ENCODE measurements around the gene MPDZ.

Gene MPDZ

GRCh38 chr9:13318027-13318426, 38.5 kb upstream of the MPDZ start:
- DNase-seq (ENCODE audit: low spot score), result no peak
- Histone ChIP-seq H2BK15ac (ENCODE audit: low read length) (no peak overlapping the region), H2AFZ (ENCODE audit: low read length) (no peak overlapping the region), H4K8ac (ENCODE audit: low read depth, low read length) (no peak overlapping the region), H3K9me3 (replicated peaks in 1 of 2; ENCODE audit: control insufficient read depth in 2 of 2, insufficient read depth in 1 of 2, low read depth in 1 of 2, low read length in 2 of 2) (peaks cover 0 to 4% of the 10 kb centered on the region in 2 donors), H3K4me1 (ENCODE audit: control insufficient read depth in 2 of 2, insufficient read depth in 1 of 2, low read depth in 1 of 2, low read length in 2 of 2) (no peaks in the 10 kb centered on the region), H2BK12ac (ENCODE audit: low read length) (no peak overlapping the region), H3K4me3 (ENCODE audit: low read length in 2 of 2) (no peak overlapping the region), H3K4me2 (ENCODE audit: insufficient read depth, low read length, poor library complexity, severe bottlenecking) (no peak overlapping the region), H3K14ac (ENCODE audit: low read length) (no peak overlapping the region), H2AK5ac (ENCODE audit: low read depth, low read length) (no peak overlapping the region), H3K4ac (ENCODE audit: low read length) (no peak overlapping the region), H3K36me3 (replicated peaks in 1 of 2; ENCODE audit: control insufficient read depth in 2 of 2, insufficient read depth in 2 of 2, low read length in 2 of 2) (no peaks in the 10 kb centered on the region), H3K18ac (ENCODE audit: low read length) (no peak overlapping the region), H3K79me1 (ENCODE audit: low read depth, low read length) (no peaks in the 10 kb centered on the region), H4K91ac (ENCODE audit: low read depth, low read length, poor library complexity) (no peak overlapping the region), H2BK120ac (ENCODE audit: low read depth, low read length) (no peak overlapping the region), H3K27me3 (ENCODE audit: control insufficient read depth in 3 of 3, insufficient read depth in 3 of 3, low read depth in 1 of 3, low read length in 3 of 3) (no peaks in the 10 kb centered on the region), H3K27ac (replicated peaks; ENCODE audit: low read length) (no peak overlapping the region), H2BK5ac (ENCODE audit: low read length) (no peak overlapping the region), H3K23ac (ENCODE audit: low read depth, low read length, poor library complexity) (no peak overlapping the region), H3K9ac (ENCODE audit: low read depth, low read length, poor library complexity) (no peak overlapping the region)
- WGBS, 2 donors (ENCODE audit: extremely low coverage in 2 of 2, insufficient read length in 2 of 2, insufficient replicate concordance in 1 of 2), result no CpG with 5 or more reads among the region's 4 CpGs

GRCh38 chr9:13296972-13297371, 17.5 kb upstream of the MPDZ start:
- Histone ChIP-seq H4K91ac (ENCODE audit: low read depth, low read length, poor library complexity) (no peak overlapping the region), H3K79me1 (ENCODE audit: low read depth, low read length) (no peaks in the 10 kb centered on the region), H3K23ac (ENCODE audit: low read depth, low read length, poor library complexity) (no peak overlapping the region), H2AK5ac (ENCODE audit: low read depth, low read length) (no peak overlapping the region), H3K4ac (ENCODE audit: low read length) (no peak overlapping the region), H2AFZ (ENCODE audit: low read length) (no peak overlapping the region), H2BK12ac (ENCODE audit: low read length) (no peak overlapping the region), H3K9me3 (replicated peaks in 1 of 2; ENCODE audit: control insufficient read depth in 2 of 2, insufficient read depth in 1 of 2, low read depth in 1 of 2, low read length in 2 of 2) (peaks cover 1 to 5% of the 10 kb centered on the region in 2 donors), H2BK5ac (ENCODE audit: low read length) (no peak overlapping the region), H3K14ac (ENCODE audit: low read length) (no peak overlapping the region), H3K4me3 (ENCODE audit: low read length in 2 of 2) (no peak overlapping the region), H4K8ac (ENCODE audit: low read depth, low read length) (no peak overlapping the region), H2BK120ac (ENCODE audit: low read depth, low read length) (no peak overlapping the region), H3K4me1 (ENCODE audit: control insufficient read depth in 2 of 2, insufficient read depth in 1 of 2, low read depth in 1 of 2, low read length in 2 of 2) (peaks cover 0 to 2% of the 10 kb centered on the region in 2 donors), H3K18ac (ENCODE audit: low read length) (no peak overlapping the region), H3K9ac (ENCODE audit: low read depth, low read length, poor library complexity) (no peak overlapping the region), H3K4me2 (ENCODE audit: insufficient read depth, low read length, poor library complexity, severe bottlenecking) (no peak overlapping the region), H3K27me3 (ENCODE audit: control insufficient read depth in 3 of 3, insufficient read depth in 3 of 3, low read depth in 1 of 3, low read length in 3 of 3) (no peaks in the 10 kb centered on the region), H3K27ac (replicated peaks; ENCODE audit: low read length) (no peak overlapping the region), H2BK15ac (ENCODE audit: low read length) (no peak overlapping the region), H3K36me3 (replicated peaks in 1 of 2; ENCODE audit: control insufficient read depth in 2 of 2, insufficient read depth in 2 of 2, low read length in 2 of 2) (no peaks in the 10 kb centered on the region)
- no peak for DNase-seq (ENCODE audit: low spot score)
- WGBS, 2 donors (ENCODE audit: extremely low coverage in 2 of 2, insufficient read length in 2 of 2, insufficient replicate concordance in 1 of 2), result no CpG with 5 or more reads among the region's 1 CpG

- Histone ChIP-seq H3K18ac (ENCODE audit: low read length) (no peak overlapping the region), H2AK5ac (ENCODE audit: low read depth, low read length) (no peak overlapping the region), H3K27me3 (ENCODE audit: control insufficient read depth in 3 of 3, insufficient read depth in 3 of 3, low read depth in 1 of 3, low read length in 3 of 3) (no peaks in the 10 kb centered on the region), H3K4me3 (ENCODE audit: low read length in 2 of 2) (no peak overlapping the region), H4K91ac (ENCODE audit: low read depth, low read length, poor library complexity) (no peak overlapping the region), H3K27ac (replicated peaks; ENCODE audit: low read length) (no peak overlapping the region), H3K9me3 (replicated peaks in 1 of 2; ENCODE audit: control insufficient read depth in 2 of 2, insufficient read depth in 1 of 2, low read depth in 1 of 2, low read length in 2 of 2) (peaks cover 1 to 5% of the 10 kb centered on the region in 2 donors), H3K4me2 (ENCODE audit: insufficient read depth, low read length, poor library complexity, severe bottlenecking) (no peak overlapping the region), H4K8ac (ENCODE audit: low read depth, low read length) (no peak overlapping the region), H3K36me3 (replicated peaks in 1 of 2; ENCODE audit: control insufficient read depth in 2 of 2, insufficient read depth in 2 of 2, low read length in 2 of 2) (no peaks in the 10 kb centered on the region), H2BK5ac (ENCODE audit: low read length) (no peak overlapping the region), H2BK15ac (ENCODE audit: low read length) (no peak overlapping the region), H3K9ac (ENCODE audit: low read depth, low read length, poor library complexity) (no peak overlapping the region), H2BK120ac (ENCODE audit: low read depth, low read length) (no peak overlapping the region), H3K23ac (ENCODE audit: low read depth, low read length, poor library complexity) (no peak overlapping the region), H2AFZ (ENCODE audit: low read length) (peak overlapping the region; percentile 82), H3K4me1 (ENCODE audit: control insufficient read depth in 2 of 2, insufficient read depth in 1 of 2, low read depth in 1 of 2, low read length in 2 of 2) (peaks cover 0 to 2% of the 10 kb centered on the region in 2 donors), H3K4ac (ENCODE audit: low read length) (no peak overlapping the region), H3K79me1 (ENCODE audit: low read depth, low read length) (no peaks in the 10 kb centered on the region), H3K14ac (ENCODE audit: low read length) (no peak overlapping the region), H2BK12ac (ENCODE audit: low read length) (no peak overlapping the region)
- no peak for DNase-seq (ENCODE audit: low spot score)
- no CpG with 5 or more reads among the region's 1 CpG for WGBS, 2 donors (ENCODE audit: extremely low coverage in 2 of 2, insufficient read length in 2 of 2, insufficient replicate concordance in 1 of 2)
These were observed 16.1 kb upstream of the MPDZ start for GRCh38 chr9:13295556-13295955.

GRCh38 chr9:13292782-13293181, 13.3 kb upstream of the MPDZ start:
- H3K23ac ChIP-seq (ENCODE audit: low read depth, low read length, poor library complexity), result no peak overlapping the region

More at GRCh38 chr9:13292782-13293181, 13.3 kb upstream of the MPDZ start:
- Histone ChIP-seq H3K4ac (ENCODE audit: low read length) (no peak overlapping the region), H3K27ac (replicated peaks; ENCODE audit: low read length) (no peak overlapping the region), H4K8ac (ENCODE audit: low read depth, low read length) (no peak overlapping the region), H3K36me3 (replicated peaks in 1 of 2; ENCODE audit: control insufficient read depth in 2 of 2, insufficient read depth in 2 of 2, low read length in 2 of 2) (no peaks in the 10 kb centered on the region), H2BK5ac (ENCODE audit: low read length) (no peak overlapping the region), H2BK12ac (ENCODE audit: low read length) (no peak overlapping the region), H2BK120ac (ENCODE audit: low read depth, low read length) (no peak overlapping the region), H3K27me3 (ENCODE audit: control insufficient read depth in 3 of 3, insufficient read depth in 3 of 3, low read depth in 1 of 3, low read length in 3 of 3) (no peaks in the 10 kb centered on the region), H3K18ac (ENCODE audit: low read length) (no peak overlapping the region), H2AK5ac (ENCODE audit: low read depth, low read length) (no peak overlapping the region), H3K4me3 (ENCODE audit: low read length in 2 of 2) (no peak overlapping the region), H3K14ac (ENCODE audit: low read length) (no peak overlapping the region), H3K79me1 (ENCODE audit: low read depth, low read length) (no peaks in the 10 kb centered on the region), H3K4me1 (ENCODE audit: control insufficient read depth in 2 of 2, insufficient read depth in 1 of 2, low read depth in 1 of 2, low read length in 2 of 2) (peaks cover 0 to 2% of the 10 kb centered on the region in 2 donors), H2AFZ (ENCODE audit: low read length) (no peak overlapping the region), H4K91ac (ENCODE audit: low read depth, low read length, poor library complexity) (no peak overlapping the region), H3K9me3 (replicated peaks in 1 of 2; ENCODE audit: control insufficient read depth in 2 of 2, insufficient read depth in 1 of 2, low read depth in 1 of 2, low read length in 2 of 2) (peaks cover 2 to 5% of the 10 kb centered on the region in 2 donors), H2BK15ac (ENCODE audit: low read length) (no peak overlapping the region), H3K9ac (ENCODE audit: low read depth, low read length, poor library complexity) (no peak overlapping the region), H3K4me2 (ENCODE audit: insufficient read depth, low read length, poor library complexity, severe bottlenecking) (no peak overlapping the region)
- no peak for DNase-seq (ENCODE audit: low spot score)
- no CpG with 5 or more reads among the region's 2 CpGs for WGBS, 2 donors (ENCODE audit: extremely low coverage in 2 of 2, insufficient read length in 2 of 2, insufficient replicate concordance in 1 of 2)

All from neuronal stem cell (in vitro differentiated cells).